ENCODE measurements around the gene PPP2R2C. TPM values are rescaled to one million over a fixed set of nuclear protein-coding genes. Genes with fewer than 3 reads are reported as not detected.

Gene PPP2R2C
- total RNA-seq, 1 donor from 2014 or later: not detected

DNA sequence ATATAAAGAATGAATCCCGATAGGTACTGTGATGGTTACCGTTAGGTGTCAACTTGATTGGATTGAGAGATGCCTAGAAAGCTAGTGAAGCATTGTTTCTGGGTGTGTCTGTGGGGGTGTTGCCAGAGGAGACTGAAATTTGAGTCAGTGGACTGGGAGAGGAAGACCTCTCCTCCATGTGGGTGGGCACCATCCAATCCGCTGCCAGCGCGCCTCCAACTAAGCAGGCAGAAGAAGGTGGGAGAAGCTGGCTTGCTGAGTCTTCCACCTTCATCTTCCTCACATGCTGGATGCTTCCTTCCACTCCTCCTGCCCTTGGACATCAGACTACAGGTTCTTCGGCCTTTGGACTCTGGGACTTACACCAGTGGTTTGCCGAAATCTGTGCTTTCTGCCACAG is 162.6 kb downstream of the PPP2R2C start:
- peaks cover 26 to 35% (median 35%) of the 10 kb centered on the region in 3 donors for H3K27me3 ChIP-seq (ENCODE audit: control insufficient read depth in 3 of 3, insufficient read depth in 3 of 3, low read length in 3 of 3)
- H3K9ac ChIP-seq (ENCODE audit: low read depth in 1 of 3, low read length in 3 of 3): no peak overlapping the region
- no peaks in the 10 kb centered on the region for H3K9me3 ChIP-seq (ENCODE audit: control insufficient read depth in 3 of 3, low read length in 3 of 3)
- H3K36me3 ChIP-seq (ENCODE audit: control insufficient read depth in 3 of 3, insufficient read depth in 3 of 3, low read length in 3 of 3): no peaks in the 10 kb centered on the region
- no peak overlapping the region for H3K4me3 ChIP-seq (ENCODE audit: low read length in 3 of 3)
- H3K27ac ChIP-seq (ENCODE audit: low read depth, low read length): no peak overlapping the region
- peaks cover 0 to 5% (median 0%) of the 10 kb centered on the region in 3 donors for H3K4me1 ChIP-seq (ENCODE audit: control insufficient read depth in 3 of 3, insufficient read depth in 3 of 3, low read length in 3 of 3)

GRCh38 chr4:6308899-6309643 is 163.3 kb downstream of the PPP2R2C start:
- Histone ChIP-seq H3K4me1 (ENCODE audit: control insufficient read depth in 3 of 3, insufficient read depth in 3 of 3, low read length in 3 of 3) (peaks cover 0 to 2% (median 0%) of the 10 kb centered on the region in 3 donors), H3K36me3 (ENCODE audit: control insufficient read depth in 3 of 3, insufficient read depth in 3 of 3, low read length in 3 of 3) (no peaks in the 10 kb centered on the region), H3K9ac (ENCODE audit: low read depth in 1 of 3, low read length in 3 of 3) (no peak overlapping the region), H3K9me3 (ENCODE audit: control insufficient read depth in 3 of 3, low read length in 3 of 3) (no peaks in the 10 kb centered on the region), H3K27ac (ENCODE audit: low read depth, low read length) (no peak overlapping the region), H3K27me3 (ENCODE audit: control insufficient read depth in 3 of 3, insufficient read depth in 3 of 3, low read length in 3 of 3) (peaks cover 23 to 35% (median 34%) of the 10 kb centered on the region in 3 donors), H3K4me3 (ENCODE audit: low read length in 3 of 3) (peak overlapping the region in 1 of 3 donors; percentile 22)

- H3K27ac ChIP-seq (ENCODE audit: low read depth, low read length): no peak overlapping the region
- peaks cover 20 to 33% (median 31%) of the 10 kb centered on the region in 3 donors for H3K27me3 ChIP-seq (ENCODE audit: control insufficient read depth in 3 of 3, insufficient read depth in 3 of 3, low read length in 3 of 3)
- peaks cover 0 to 7% (median under 1%) of the 10 kb centered on the region in 3 donors for H3K36me3 ChIP-seq (ENCODE audit: control insufficient read depth in 3 of 3, insufficient read depth in 3 of 3, low read length in 3 of 3)
- H3K4me3 ChIP-seq (ENCODE audit: low read length in 3 of 3): no peak overlapping the region
- H3K9ac ChIP-seq (ENCODE audit: low read depth in 1 of 3, low read length in 3 of 3): no peak overlapping the region
- no peaks in the 10 kb centered on the region for H3K4me1 ChIP-seq (ENCODE audit: control insufficient read depth in 3 of 3, insufficient read depth in 3 of 3, low read length in 3 of 3)
- H3K9me3 ChIP-seq (ENCODE audit: control insufficient read depth in 3 of 3, low read length in 3 of 3): no peaks in the 10 kb centered on the region
Observed at GRCh38 chr4:6307891-6308290, 164.5 kb downstream of the PPP2R2C start.

- Histone ChIP-seq H3K36me3 (ENCODE audit: control insufficient read depth in 3 of 3, insufficient read depth in 3 of 3, low read length in 3 of 3) (peaks cover 6 to 14% (median 7%) of the 10 kb centered on the region in 3 donors), H3K27me3 (ENCODE audit: control insufficient read depth in 3 of 3, insufficient read depth in 3 of 3, low read length in 3 of 3) (peaks cover 20 to 33% (median 31%) of the 10 kb centered on the region in 3 donors), H3K4me1 (ENCODE audit: control insufficient read depth in 3 of 3, insufficient read depth in 3 of 3, low read length in 3 of 3) (no peaks in the 10 kb centered on the region), H3K4me3 (ENCODE audit: low read length in 3 of 3) (no peak overlapping the region), H3K27ac (ENCODE audit: low read depth, low read length) (no peak overlapping the region), H3K9me3 (ENCODE audit: control insufficient read depth in 3 of 3, low read length in 3 of 3) (no peaks in the 10 kb centered on the region), H3K9ac (ENCODE audit: low read depth in 1 of 3, low read length in 3 of 3) (no peak overlapping the region)
Observed at GRCh38 chr4:6307230-6307629, 165.2 kb downstream of the PPP2R2C start.

- Histone ChIP-seq H3K4me3 (ENCODE audit: low read length in 3 of 3) (no peak overlapping the region), H3K27me3 (ENCODE audit: control insufficient read depth in 3 of 3, insufficient read depth in 3 of 3, low read length in 3 of 3) (peaks cover 20 to 33% (median 31%) of the 10 kb centered on the region in 3 donors), H3K4me1 (ENCODE audit: control insufficient read depth in 3 of 3, insufficient read depth in 3 of 3, low read length in 3 of 3) (no peaks in the 10 kb centered on the region), H3K9me3 (ENCODE audit: control insufficient read depth in 3 of 3, low read length in 3 of 3) (peaks cover 0 to 3% (median 0%) of the 10 kb centered on the region in 3 donors), H3K9ac (ENCODE audit: low read depth in 1 of 3, low read length in 3 of 3) (no peak overlapping the region), H3K36me3 (ENCODE audit: control insufficient read depth in 3 of 3, insufficient read depth in 3 of 3, low read length in 3 of 3) (peaks cover 16 to 23% (median 16%) of the 10 kb centered on the region in 3 donors), H3K27ac (ENCODE audit: low read depth, low read length) (no peak overlapping the region)
Observed at GRCh38 chr4:6306299-6306698, 166.1 kb downstream of the PPP2R2C start.

- peaks cover 0 to 3% (median 0%) of the 10 kb centered on the region in 3 donors for H3K9me3 ChIP-seq (ENCODE audit: control insufficient read depth in 3 of 3, low read length in 3 of 3)
- no peak overlapping the region for H3K27ac ChIP-seq (ENCODE audit: low read depth, low read length)
- no peaks in the 10 kb centered on the region for H3K4me1 ChIP-seq (ENCODE audit: control insufficient read depth in 3 of 3, insufficient read depth in 3 of 3, low read length in 3 of 3)
- H3K36me3 ChIP-seq (ENCODE audit: control insufficient read depth in 3 of 3, insufficient read depth in 3 of 3, low read length in 3 of 3): peaks cover 27 to 32% (median 27%) of the 10 kb centered on the region in 3 donors
- no peak overlapping the region for H3K9ac ChIP-seq (ENCODE audit: low read depth in 1 of 3, low read length in 3 of 3)
- no peak overlapping the region for H3K4me3 ChIP-seq (ENCODE audit: low read length in 3 of 3)
- H3K27me3 ChIP-seq (ENCODE audit: control insufficient read depth in 3 of 3, insufficient read depth in 3 of 3, low read length in 3 of 3): peaks cover 0 to 15% (median 13%) of the 10 kb centered on the region in 3 donors
Observed at GRCh38 chr4:6303943-6304342, 168.5 kb downstream of the PPP2R2C start.

DNA sequence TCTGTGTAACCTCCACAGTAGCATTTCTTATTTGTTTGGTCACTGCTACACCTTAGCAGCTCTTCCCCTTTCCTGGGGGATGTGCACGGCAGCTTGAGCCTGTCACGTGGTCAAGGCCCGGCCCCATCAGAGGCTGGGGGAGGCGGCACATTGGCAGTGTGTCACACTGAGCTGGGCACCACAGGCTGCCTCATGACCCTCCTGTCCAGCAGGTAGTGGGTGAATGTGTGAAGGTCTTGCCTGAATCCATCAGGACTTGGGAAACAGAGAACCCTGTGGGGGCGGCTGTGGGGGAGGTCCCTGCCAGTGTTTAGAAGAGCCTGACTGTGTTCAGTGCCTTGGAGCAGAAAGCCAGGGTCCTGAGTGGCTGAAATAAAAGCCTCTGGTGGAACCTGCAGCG is 169.5 kb downstream of the PPP2R2C start:
- Histone ChIP-seq H3K9me3 (ENCODE audit: control insufficient read depth in 3 of 3, low read length in 3 of 3) (peaks cover 0 to 3% (median 0%) of the 10 kb centered on the region in 3 donors), H3K4me3 (ENCODE audit: low read length in 3 of 3) (no peak overlapping the region), H3K27ac (ENCODE audit: low read depth, low read length) (no peak overlapping the region), H3K4me1 (ENCODE audit: control insufficient read depth in 3 of 3, insufficient read depth in 3 of 3, low read length in 3 of 3) (no peaks in the 10 kb centered on the region), H3K27me3 (ENCODE audit: control insufficient read depth in 3 of 3, insufficient read depth in 3 of 3, low read length in 3 of 3) (peaks cover 0 to 9% (median 9%) of the 10 kb centered on the region in 3 donors), H3K9ac (ENCODE audit: low read depth in 1 of 3, low read length in 3 of 3) (no peak overlapping the region), H3K36me3 (ENCODE audit: control insufficient read depth in 3 of 3, insufficient read depth in 3 of 3, low read length in 3 of 3) (peaks cover 29 to 32% (median 30%) of the 10 kb centered on the region in 3 donors)

DNA sequence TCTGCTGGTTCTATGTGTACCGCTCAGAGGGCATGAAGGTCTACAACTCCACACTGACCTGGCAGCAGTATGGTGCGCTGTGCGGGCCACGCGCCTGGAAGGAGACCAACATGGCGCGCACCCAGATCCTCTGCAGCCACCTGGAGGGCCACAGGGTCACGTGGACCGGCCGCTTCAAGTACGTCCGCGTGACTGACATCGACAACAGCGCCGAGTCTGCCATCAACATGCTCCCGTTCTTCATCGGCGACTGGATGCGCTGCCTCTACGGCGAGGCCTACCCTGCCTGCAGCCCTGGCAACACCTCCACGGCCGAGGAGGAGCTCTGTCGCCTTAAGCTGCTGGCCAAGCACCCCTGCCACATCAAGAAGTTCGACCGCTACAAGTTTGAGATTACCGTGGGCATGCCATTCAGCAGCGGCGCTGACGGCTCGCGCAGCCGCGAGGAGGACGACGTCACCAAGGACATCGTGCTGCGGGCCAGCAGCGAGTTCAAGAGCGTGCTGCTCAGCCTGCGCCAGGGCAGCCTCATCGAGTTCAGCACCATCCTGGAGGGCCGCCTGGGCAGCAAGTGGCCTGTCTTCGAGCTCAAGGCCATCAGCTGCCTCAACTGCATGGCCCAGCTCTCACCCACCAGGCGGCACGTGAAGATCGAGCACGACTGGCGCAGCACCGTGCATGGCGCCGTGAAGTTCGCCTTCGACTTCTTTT is 170.5 kb downstream of the PPP2R2C start:
- H3K9ac ChIP-seq (ENCODE audit: low read depth in 1 of 3, low read length in 3 of 3): no peak overlapping the region
- H3K4me3 ChIP-seq (ENCODE audit: low read length in 3 of 3): no peak overlapping the region
- no peaks in the 10 kb centered on the region for H3K4me1 ChIP-seq (ENCODE audit: control insufficient read depth in 3 of 3, insufficient read depth in 3 of 3, low read length in 3 of 3)
- H3K36me3 ChIP-seq (ENCODE audit: control insufficient read depth in 3 of 3, insufficient read depth in 3 of 3, low read length in 3 of 3): peaks cover 32 to 35% (median 34%) of the 10 kb centered on the region in 3 donors
- H3K9me3 ChIP-seq (ENCODE audit: control insufficient read depth in 3 of 3, low read length in 3 of 3): peaks cover 0 to 3% (median 0%) of the 10 kb centered on the region in 3 donors
- H3K27me3 ChIP-seq (ENCODE audit: control insufficient read depth in 3 of 3, insufficient read depth in 3 of 3, low read length in 3 of 3): peaks cover 0 to 4% (median under 1%) of the 10 kb centered on the region in 3 donors
- no peak overlapping the region for H3K27ac ChIP-seq (ENCODE audit: low read depth, low read length)

DNA sequence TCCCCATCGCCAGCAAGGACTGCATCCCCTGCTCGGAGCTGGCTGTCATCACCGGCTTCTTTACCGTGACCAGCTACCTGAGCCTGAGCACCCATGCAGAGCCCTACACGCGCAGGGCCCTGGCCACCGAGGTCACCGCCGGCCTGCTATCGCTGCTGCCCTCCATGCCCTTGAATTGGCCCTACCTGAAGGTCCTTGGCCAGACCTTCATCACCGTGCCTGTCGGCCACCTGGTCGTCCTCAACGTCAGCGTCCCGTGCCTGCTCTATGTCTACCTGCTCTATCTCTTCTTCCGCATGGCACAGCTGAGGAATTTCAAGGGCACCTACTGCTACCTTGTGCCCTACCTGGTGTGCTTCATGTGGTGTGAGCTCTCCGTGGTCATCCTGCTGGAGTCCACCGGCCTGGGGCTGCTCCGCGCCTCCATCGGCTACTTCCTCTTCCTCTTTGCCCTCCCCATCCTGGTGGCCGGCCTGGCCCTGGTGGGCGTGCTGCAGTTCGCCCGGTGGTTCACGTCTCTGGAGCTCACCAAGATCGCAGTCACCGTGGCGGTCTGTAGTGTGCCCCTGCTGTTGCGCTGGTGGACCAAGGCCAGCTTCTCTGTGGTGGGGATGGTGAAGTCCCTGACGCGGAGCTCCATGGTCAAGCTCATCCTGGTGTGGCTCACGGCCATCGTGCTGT is 171.2 kb downstream of the PPP2R2C start:
- Histone ChIP-seq H3K27ac (ENCODE audit: low read depth, low read length) (no peak overlapping the region), H3K36me3 (ENCODE audit: control insufficient read depth in 3 of 3, insufficient read depth in 3 of 3, low read length in 3 of 3) (peaks cover 35 to 38% (median 37%) of the 10 kb centered on the region in 3 donors), H3K4me3 (ENCODE audit: low read length in 3 of 3) (no peak overlapping the region), H3K4me1 (ENCODE audit: control insufficient read depth in 3 of 3, insufficient read depth in 3 of 3, low read length in 3 of 3) (no peaks in the 10 kb centered on the region), H3K9me3 (ENCODE audit: control insufficient read depth in 3 of 3, low read length in 3 of 3) (peaks cover 0 to 3% (median 0%) of the 10 kb centered on the region in 3 donors), H3K27me3 (ENCODE audit: control insufficient read depth in 3 of 3, insufficient read depth in 3 of 3, low read length in 3 of 3) (no peaks in the 10 kb centered on the region), H3K9ac (ENCODE audit: low read depth in 1 of 3, low read length in 3 of 3) (no peak overlapping the region)

Data from skeletal muscle tissue (tissue), 4 donors.